ENCODE measurements around the gene CCDC50.

- TF ChIP-seq CTCF (IDR thresholded peaks at IDR 0.05): no peak
- no peak for TF ChIP-seq POLR2A (IDR thresholded peaks at IDR 0.05)
- no peak for TF ChIP-seq EP300 (IDR thresholded peaks at IDR 0.05)
- TF ChIP-seq POLR2AphosphoS5 (IDR thresholded peaks at IDR 0.05): no peak
These were observed 11.8 kb downstream of the CCDC50 start for GRCh38 chr3:191340966-191341365.
